Fibroblast of pulmonary artery (primary cell): Measurements from ENCODE around the gene ATP5PD.
A peak's percentile ranks its signal among the peaks of the same experiment; 100 is the strongest.
"Not testable (repeated sequence)": the region's sequence is repeated elsewhere in the genome, so short reads cannot be mapped to it uniquely, and the experiment has no call there.

Source experiments
- DNase-seq: peaks from one replicate; pipeline ENCODE4 v3.0.0-alpha.2; 2010; ENCODE audit warnings: low read depth
- H3K4me3 ChIP-seq: replicated peaks from 2 replicates; pipeline ENCODE4 v1.5.1; 2011; ENCODE audit warnings: low read depth, mild to moderate bottlenecking, control low read depth, low read length, moderate library complexity
- CTCF ChIP-seq: IDR thresholded peaks from 2 replicates; pipeline ENCODE4 v1.5.1; 2011; ENCODE audit warnings: mild to moderate bottlenecking, control low read depth, low read length, inconsistent platforms; ENCODE audit errors: missing control alignments

The ATP5PD gene

GRCh38 chr17:75047398-75048098 is 779 bp upstream of the ATP5PD start:
- TF ChIP-seq CTCF, result no peak
- DNase-seq, result no peak

GRCh38 chr17:75045946-75046406 is 793 bp downstream of the ATP5PD start:
- peak overlapping the region; percentile 96 for H3K4me3 ChIP-seq
- not testable (repeated sequence) for DNase-seq

More at GRCh38 chr17:75047398-75048098, 779 bp upstream of the ATP5PD start:
- peak overlapping the region; percentile 96 for H3K4me3 ChIP-seq

GRCh38 chr17:75044716-75045115 is 2.1 kb downstream of the ATP5PD start:
- DNase-seq, result no peak
- H3K4me3 ChIP-seq, result no peak overlapping the region
- no peak for TF ChIP-seq CTCF

GRCh38 chr17:75043789-75044188 is 3.0 kb downstream of the ATP5PD start:
- not testable (repeated sequence) for H3K4me3 ChIP-seq, DNase-seq

GRCh38 chr17:75041656-75042280 is 5.0 kb downstream of the ATP5PD start:
- TF ChIP-seq CTCF, result no peak
- no peak for DNase-seq
- no peak overlapping the region for H3K4me3 ChIP-seq

- TF ChIP-seq CTCF, result no peak
- DNase-seq, result no peak
These were observed 7.5 kb downstream of the ATP5PD start for GRCh38 chr17:75039238-75039637.

GRCh38 chr17:75036643-75037268 is 10.0 kb downstream of the ATP5PD start:
- TF ChIP-seq CTCF, result no peak
- peak; percentile 90 for DNase-seq
- H3K4me3 ChIP-seq, result no peak overlapping the region

More at GRCh38 chr17:75039238-75039637, 7.5 kb downstream of the ATP5PD start:
- H3K4me3 ChIP-seq, result no peak overlapping the region
